ENCODE measurements around the gene ARHGAP18. TPM values are rescaled to one million over a fixed set of nuclear protein-coding genes. Genes with fewer than 3 reads are reported as not detected.

Gene ARHGAP18
- total and polyA plus RNA-seq, 2 of the 13 experiments (the other 11 are each of a cell fraction or from before 2014, with no cell fraction given) = 58.2 to 115 TPM

- TF ChIP-seq, protein P1, sequence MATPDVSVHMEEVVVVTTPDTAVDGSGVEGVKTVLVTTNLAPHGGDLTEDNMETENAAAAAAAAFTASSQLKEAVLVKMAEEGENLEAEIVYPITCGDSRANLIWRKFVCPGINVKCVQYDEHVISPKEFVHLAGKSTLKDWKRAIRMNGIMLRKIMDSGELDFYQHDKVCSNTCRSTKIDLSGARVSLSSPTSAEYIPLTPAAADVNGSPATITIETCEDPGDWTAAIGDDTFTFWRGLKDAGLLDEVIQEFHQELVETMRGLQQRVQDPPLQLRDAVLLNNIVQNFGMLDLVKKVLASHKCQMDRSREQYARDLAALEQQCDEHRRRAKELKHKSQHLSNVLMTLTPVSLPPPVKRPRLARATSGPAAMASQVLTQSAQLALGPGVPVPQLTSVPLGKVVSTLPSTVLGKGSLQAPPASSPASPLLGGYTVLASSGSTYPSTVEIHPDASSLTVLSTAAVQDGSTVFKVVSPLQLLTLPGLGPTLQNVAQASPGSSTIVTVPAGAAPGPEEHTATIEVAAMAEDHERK (CRISPR knock-in tag; IDR thresholded peaks at IDR 0.05; ENCODE audit: low read depth) = no peak
- TF ChIP-seq RELA (CRISPR knock-in tag; IDR thresholded peaks at IDR 0.05) (no peak), YEATS4 (CRISPR knock-in tag; IDR thresholded peaks at IDR 0.05; ENCODE audit: borderline replicate concordance) (no peak), FOSL2 (CRISPR knock-in tag; IDR thresholded peaks at IDR 0.05) (peak; percentile 58), TMF1 (CRISPR knock-in tag; IDR thresholded peaks at IDR 0.05; ENCODE audit: low read depth) (no peak), ZNF326 (CRISPR knock-in tag; IDR thresholded peaks at IDR 0.05; ENCODE audit: borderline replicate concordance) (no peak), MIER3 (CRISPR knock-in tag; IDR thresholded peaks at IDR 0.05; ENCODE audit: borderline replicate concordance) (peak; percentile 61; the same call in 1 of the 2 replicates), ZNF570 (CRISPR knock-in tag; IDR thresholded peaks at IDR 0.05; ENCODE audit: borderline replicate concordance) (no peak), MZF1 (CRISPR knock-in tag; IDR thresholded peaks at IDR 0.05; ENCODE audit: borderline replicate concordance) (no peak), REPIN1 (CRISPR knock-in tag; IDR thresholded peaks at IDR 0.05; ENCODE audit: borderline replicate concordance, low read depth) (no peak), GATAD2A (CRISPR knock-in tag; IDR thresholded peaks at IDR 0.05) (peak; percentile 90), ATM (IDR thresholded peaks at IDR 0.05; ENCODE audit: borderline replicate concordance) (no peak), POGK (CRISPR knock-in tag; conservative IDR thresholded peaks at IDR 0.05) (0 out of 2 replicates have a peak, but pooled peaks have one; percentile 14), ERF (CRISPR knock-in tag; IDR thresholded peaks at IDR 0.05) (peak; percentile 32; the same call in 1 of the 2 replicates), ZNF224 (CRISPR knock-in tag; IDR thresholded peaks at IDR 0.05) (no peak), ZNF234 (CRISPR knock-in tag; conservative IDR thresholded peaks at IDR 0.05) (no peak), MTA1 (CRISPR knock-in tag; IDR thresholded peaks at IDR 0.05; ENCODE audit: borderline replicate concordance) (no peak)
- TF ChIP-seq, protein P2, sequence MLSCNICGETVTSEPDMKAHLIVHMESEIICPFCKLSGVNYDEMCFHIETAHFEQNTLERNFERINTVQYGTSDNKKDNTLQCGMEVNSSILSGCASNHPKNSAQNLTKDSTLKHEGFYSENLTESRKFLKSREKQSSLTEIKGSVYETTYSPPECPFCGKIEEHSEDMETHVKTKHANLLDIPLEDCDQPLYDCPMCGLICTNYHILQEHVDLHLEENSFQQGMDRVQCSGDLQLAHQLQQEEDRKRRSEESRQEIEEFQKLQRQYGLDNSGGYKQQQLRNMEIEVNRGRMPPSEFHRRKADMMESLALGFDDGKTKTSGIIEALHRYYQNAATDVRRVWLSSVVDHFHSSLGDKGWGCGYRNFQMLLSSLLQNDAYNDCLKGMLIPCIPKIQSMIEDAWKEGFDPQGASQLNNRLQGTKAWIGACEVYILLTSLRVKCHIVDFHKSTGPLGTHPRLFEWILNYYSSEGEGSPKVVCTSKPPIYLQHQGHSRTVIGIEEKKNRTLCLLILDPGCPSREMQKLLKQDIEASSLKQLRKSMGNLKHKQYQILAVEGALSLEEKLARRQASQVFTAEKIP (CRISPR knock-in tag; IDR thresholded peaks at IDR 0.05; ENCODE audit: borderline replicate concordance) = no peak
- TF ChIP-seq, protein P3, sequence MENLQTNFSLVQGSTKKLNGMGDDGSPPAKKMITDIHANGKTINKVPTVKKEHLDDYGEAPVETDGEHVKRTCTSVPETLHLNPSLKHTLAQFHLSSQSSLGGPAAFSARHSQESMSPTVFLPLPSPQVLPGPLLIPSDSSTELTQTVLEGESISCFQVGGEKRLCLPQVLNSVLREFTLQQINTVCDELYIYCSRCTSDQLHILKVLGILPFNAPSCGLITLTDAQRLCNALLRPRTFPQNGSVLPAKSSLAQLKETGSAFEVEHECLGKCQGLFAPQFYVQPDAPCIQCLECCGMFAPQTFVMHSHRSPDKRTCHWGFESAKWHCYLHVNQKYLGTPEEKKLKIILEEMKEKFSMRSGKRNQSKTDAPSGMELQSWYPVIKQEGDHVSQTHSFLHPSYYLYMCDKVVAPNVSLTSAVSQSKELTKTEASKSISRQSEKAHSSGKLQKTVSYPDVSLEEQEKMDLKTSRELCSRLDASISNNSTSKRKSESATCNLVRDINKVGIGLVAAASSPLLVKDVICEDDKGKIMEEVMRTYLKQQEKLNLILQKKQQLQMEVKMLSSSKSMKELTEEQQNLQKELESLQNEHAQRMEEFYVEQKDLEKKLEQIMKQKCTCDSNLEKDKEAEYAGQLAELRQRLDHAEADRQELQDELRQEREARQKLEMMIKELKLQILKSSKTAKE (CRISPR knock-in tag; IDR thresholded peaks at IDR 0.05; ENCODE audit: borderline replicate concordance) = no peak
Observed at GRCh38 chr6:129651291-129651691, 58.7 kb downstream of the ARHGAP18 start (continued).
